Thoracic aorta (tissue), 2 donors: ENCODE data around the gene DYRK1B. TPM values are rescaled to one million over a fixed set of nuclear protein-coding genes. Genes with fewer than 3 reads are reported as not detected.

Experiments
- ATAC-seq: fragments of 150-250 bp; one replicate; pipeline ENCODE4 v1.8.0; 2017; ENCODE audit warnings: low read depth; ENCODE audit not compliant: insufficient number of reproducible peaks, low FRiP score
- DNase-seq: peaks from one replicate; pipeline ENCODE4 v3.0.0-alpha.2; 2020; ENCODE audit warnings: low spot score
- H3K27ac ChIP-seq, 2 donors: fragments of 200-600 bp; sonication (generic); 1 replicate in 1 of 2; 2 replicates in 1 of 2; pipeline ENCODE4 v1.5.1; 2016; ENCODE audit warnings: mild to moderate bottlenecking in 2 of 2, moderate library complexity in 2 of 2
- H3K27me3 ChIP-seq: fragments of 200-600 bp; sonication (generic); replicated peaks from 2 replicates; pipeline ENCODE4 v1.6.0; 2016; ENCODE audit warnings: mild to moderate bottlenecking; ENCODE audit not compliant: insufficient read depth
- H3K36me3 ChIP-seq: fragments of 200-600 bp; sonication (generic); one replicate; pipeline ENCODE4 v1.5.1; 2016
- H3K4me1 ChIP-seq, 2 donors: fragments of 200-600 bp; sonication (generic); 1 replicate in 1 of 2; 2 replicates in 1 of 2; pipeline versions ENCODE4 v1.5.1 to v1.6.0; 2016; ENCODE audit warnings: low read depth in 2 of 2, mild to moderate bottlenecking in 1 of 2; ENCODE audit not compliant: control insufficient read depth in 1 of 2
- H3K4me3 ChIP-seq: fragments of 200-600 bp; sonication (generic); 2 replicates; pipeline ENCODE4 v1.5.1; 2016; ENCODE audit warnings: mild to moderate bottlenecking
- H3K9me3 ChIP-seq: fragments of 200-600 bp; sonication (generic); 2 replicates; pipeline ENCODE4 v1.5.1; 2016
- CTCF ChIP-seq: fragments of 200-600 bp; sonication (generic); IDR thresholded peaks from one replicate; pipeline ENCODE4 v1.5.1; 2019; ENCODE audit warnings: antibody characterized with exemption
- total RNA-seq, 2 donors: library from RNA; depleted of rRNA; stranded (reverse); fragments of >200 nt; gene quantifications; one replicate each; pipeline versions ENCODE4 v1.1.0 to v1.2.3, GENCODE V29; 2016

Gene DYRK1B
- total RNA-seq, 2 donors from 2014 or later: 8.9 to 10.2 TPM

GRCh38 chr19:39870171-39870971, 36.4 kb upstream of the DYRK1B start:
- no peak for TF ChIP-seq CTCF
- no peak overlapping the region for H3K4me3 ChIP-seq
- no peaks in the 10 kb centered on the region for H3K36me3 ChIP-seq
- H3K27me3 ChIP-seq: no peaks in the 10 kb centered on the region
- ATAC-seq (no peak), DNase-seq (no peak)
- no peak overlapping the region for H3K27ac ChIP-seq
- no peaks in the 10 kb centered on the region for H3K4me1 ChIP-seq
- H3K9me3 ChIP-seq: no peaks in the 10 kb centered on the region

GRCh38 chr19:39867952-39868351, 34.0 kb upstream of the DYRK1B start:
- no peaks in the 10 kb centered on the region for H3K4me1 ChIP-seq
- no peaks in the 10 kb centered on the region for H3K27me3 ChIP-seq
- DNase-seq: no peak
- no peaks in the 10 kb centered on the region for H3K36me3 ChIP-seq
- no peak for ATAC-seq
- TF ChIP-seq CTCF: no peak
- no peaks in the 10 kb centered on the region for H3K9me3 ChIP-seq
- H3K27ac ChIP-seq: no peak overlapping the region
- no peak overlapping the region for H3K4me3 ChIP-seq

GRCh38 chr19:39867133-39867532, 33.2 kb upstream of the DYRK1B start:
- Histone ChIP-seq H3K36me3 (no peaks in the 10 kb centered on the region), H3K4me3 (no peak overlapping the region), H3K27ac (no peak overlapping the region), H3K4me1 (no peaks in the 10 kb centered on the region), H3K27me3 (no peaks in the 10 kb centered on the region), H3K9me3 (no peaks in the 10 kb centered on the region)
- DNase-seq (no peak), ATAC-seq (no peak)
- TF ChIP-seq CTCF: no peak

DNA sequence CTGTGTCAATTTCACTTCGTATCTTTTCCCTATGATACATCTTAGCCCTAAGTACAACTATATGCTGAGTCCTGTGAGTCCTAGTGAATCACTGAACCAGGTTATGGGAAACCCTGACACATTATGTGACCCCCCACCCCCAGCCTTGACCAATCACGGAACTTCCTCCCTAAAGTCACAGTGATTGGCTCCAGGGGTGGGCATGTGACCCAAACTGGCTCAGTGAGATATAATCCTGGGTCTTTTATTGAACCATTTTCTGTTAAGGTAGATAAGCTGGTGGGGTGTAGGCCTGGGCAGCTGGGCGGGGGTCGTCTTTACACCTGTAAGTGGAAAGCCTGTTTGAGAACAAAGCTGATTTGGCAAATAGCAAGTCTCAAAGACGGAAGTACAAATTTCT, 32.0 kb upstream of the DYRK1B start:
- ATAC-seq: no peak
- Histone ChIP-seq H3K4me3 (no peak overlapping the region), H3K9me3 (no peaks in the 10 kb centered on the region), H3K4me1 (no peaks in the 10 kb centered on the region), H3K36me3 (no peaks in the 10 kb centered on the region), H3K27me3 (no peaks in the 10 kb centered on the region), H3K27ac (no peak overlapping the region)
- no peak for DNase-seq
- no peak for TF ChIP-seq CTCF

- no peak for TF ChIP-seq CTCF
- Histone ChIP-seq H3K4me1 (no peaks in the 10 kb centered on the region), H3K27ac (no peak overlapping the region), H3K4me3 (no peak overlapping the region), H3K9me3 (no peaks in the 10 kb centered on the region), H3K36me3 (no peaks in the 10 kb centered on the region), H3K27me3 (no peaks in the 10 kb centered on the region)
- DNase-seq: no peak
- no peak for ATAC-seq
These were observed 31.2 kb upstream of the DYRK1B start for GRCh38 chr19:39865186-39865585.
